Activated T-cell treated with anti-CD3 and anti-CD28 coated beads for 4 hours (primary cell): Measurements from ENCODE around the gene PPP2R5C.
"Not testable (repeated sequence)": the region's sequence is repeated elsewhere in the genome, so short reads cannot be mapped to it uniquely, and the experiment has no call there.

Experiments used
- DNase-seq: peaks from one replicate; pipeline ENCODE4 v3.0.0-alpha.2; 2020

PPP2R5C gene

DNA sequence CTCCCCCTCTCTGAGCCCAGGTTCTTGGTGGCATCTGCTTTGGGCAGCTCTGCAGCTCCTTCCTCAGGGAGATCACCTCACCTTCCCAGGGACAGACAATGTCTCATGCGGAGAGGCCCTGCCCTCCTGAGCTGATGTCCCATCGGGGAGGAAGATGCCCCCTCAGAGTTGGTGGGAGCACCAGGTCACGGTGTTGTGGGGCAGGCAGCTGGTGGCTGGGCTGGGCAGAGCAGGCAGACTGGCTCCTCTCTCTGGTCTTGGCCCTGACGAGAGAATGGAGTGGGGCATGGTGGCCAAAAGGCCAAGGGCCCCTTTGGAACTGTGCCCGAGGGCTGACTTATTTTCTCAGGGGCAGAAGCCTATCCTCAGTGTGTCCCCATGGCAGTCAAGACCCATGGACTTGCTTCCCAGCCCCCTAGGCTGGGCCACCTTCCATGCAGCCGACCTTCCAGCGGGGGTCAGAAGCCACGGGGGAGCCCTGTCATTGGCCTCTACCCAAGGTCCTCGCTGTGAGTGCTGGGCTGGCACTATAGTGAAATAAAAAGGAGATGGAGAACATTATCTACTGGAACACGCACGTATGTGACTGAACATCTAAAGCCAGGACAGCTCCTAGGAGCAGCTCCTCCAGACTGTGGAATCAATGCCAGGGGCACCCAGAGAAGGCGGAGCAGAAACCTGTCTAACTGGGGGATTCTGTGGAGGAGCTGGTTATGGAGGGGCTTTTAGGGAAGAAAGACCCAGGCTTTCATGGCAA lies 21.9 kb downstream of the PPP2R5C start:
- DNase-seq, result no peak

- no peak for DNase-seq
These were observed 23.1 kb downstream of the PPP2R5C start for GRCh38 chr14:101784631-101785030.

- no peak for DNase-seq
These were observed 26.6 kb downstream of the PPP2R5C start for GRCh38 chr14:101788016-101788635.

- DNase-seq, result no peak
These were observed 27.7 kb downstream of the PPP2R5C start for GRCh38 chr14:101789222-101789621.

DNA sequence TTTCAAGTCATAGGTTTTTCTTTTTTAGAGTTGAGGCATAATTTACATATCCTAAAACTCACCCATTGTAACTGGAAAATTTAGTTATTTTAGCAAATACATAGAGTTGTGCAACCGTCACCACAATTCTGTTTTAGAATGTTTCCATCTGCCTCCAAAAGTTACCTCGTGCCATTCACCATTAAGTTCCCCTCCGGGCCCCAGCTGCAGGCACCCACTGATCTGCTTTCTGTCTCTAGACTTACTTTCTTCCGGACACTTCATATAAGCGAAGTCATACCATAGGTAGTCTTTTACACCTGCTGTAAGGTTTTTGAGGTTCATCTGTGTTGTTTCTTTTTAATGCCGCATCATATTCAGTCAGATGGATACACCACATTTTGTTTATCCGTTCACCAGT lies 28.7 kb downstream of the PPP2R5C start:
- no peak for DNase-seq

DNA sequence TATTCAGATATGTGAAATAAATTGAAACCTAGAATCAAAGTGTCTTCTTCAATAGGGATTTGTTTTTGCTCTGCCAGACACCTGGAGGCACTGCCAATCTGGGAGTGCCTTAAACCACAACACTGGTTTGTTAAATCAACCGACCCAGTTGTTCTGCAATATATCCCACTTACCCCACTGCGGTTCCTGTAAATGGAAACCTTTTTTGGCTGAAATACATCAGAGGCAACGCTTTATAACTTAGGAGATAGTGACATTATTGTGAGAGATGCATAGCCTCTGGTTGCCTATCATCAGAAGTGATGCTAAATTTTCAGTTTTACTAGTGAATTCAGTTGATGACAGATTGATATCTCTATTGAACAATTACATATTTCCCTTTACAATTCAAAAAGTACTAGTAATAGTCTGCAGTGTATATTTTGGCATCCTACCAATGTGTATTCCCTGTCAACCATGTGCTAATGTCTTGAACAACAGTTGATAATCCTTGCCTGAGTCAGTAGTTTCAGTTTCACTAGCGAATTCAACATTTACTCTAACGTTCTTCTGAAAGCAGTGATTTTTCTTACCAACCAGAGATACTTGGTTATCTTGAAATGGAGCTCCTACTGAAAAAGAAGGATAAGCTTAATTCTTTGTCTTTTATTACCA lies 30.5 kb downstream of the PPP2R5C start:
- DNase-seq, result no peak

DNA sequence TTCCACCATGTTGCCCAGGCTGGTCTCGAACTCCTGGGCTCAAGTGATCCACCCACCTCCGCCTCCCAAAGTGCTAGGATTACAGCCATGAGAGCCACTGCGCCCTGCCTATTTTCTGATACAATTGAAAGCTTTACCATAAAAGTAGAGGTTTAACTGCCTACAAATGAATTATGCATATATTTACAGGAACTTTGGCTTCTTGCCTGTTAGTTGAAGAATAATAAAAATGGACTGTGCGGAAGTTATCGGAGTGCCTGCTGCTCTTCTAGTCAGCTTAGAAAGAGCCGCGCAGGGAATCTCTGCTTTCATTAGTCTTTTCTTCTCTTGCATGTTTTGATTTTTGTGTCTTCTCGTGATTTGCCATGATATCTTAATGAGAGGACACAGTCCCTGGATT lies 34.5 kb downstream of the PPP2R5C start:
- DNase-seq, result no peak

GRCh38 chr14:101796479-101796878 lies 35.0 kb downstream of the PPP2R5C start:
- DNase-seq, result no peak

- DNase-seq, result no peak
These were observed 36.3 kb downstream of the PPP2R5C start for GRCh38 chr14:101797856-101798255.

- DNase-seq, result not testable (repeated sequence)
These were observed 42.9 kb downstream of the PPP2R5C start for GRCh38 chr14:101804373-101804772.

DNA sequence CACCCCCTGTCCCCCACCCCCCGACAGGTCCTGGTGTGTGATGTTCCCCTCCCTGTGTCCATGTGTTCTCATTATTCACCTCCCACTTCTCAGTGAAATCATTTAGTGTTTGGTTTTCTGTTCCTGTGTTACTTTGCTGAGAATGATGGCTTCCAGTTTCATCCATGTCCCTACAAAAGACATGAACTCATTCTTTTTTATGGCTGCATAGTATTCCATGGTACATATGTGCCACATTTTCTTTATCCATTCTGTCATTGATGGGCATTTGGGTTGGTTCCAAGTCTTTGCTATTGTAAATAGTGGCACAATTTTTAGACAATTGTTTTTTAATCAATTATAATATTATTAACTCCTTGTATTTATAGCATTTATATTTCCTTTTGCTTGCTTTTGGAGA lies 44.7 kb downstream of the PPP2R5C start:
- DNase-seq, result not testable (repeated sequence)

- no peak for DNase-seq
These were observed 46.6 kb downstream of the PPP2R5C start for GRCh38 chr14:101808020-101808641.

- no peak for DNase-seq
These were observed 47.6 kb downstream of the PPP2R5C start for GRCh38 chr14:101808894-101809670.

GRCh38 chr14:101809671-101810514 lies 48.4 kb downstream of the PPP2R5C start:
- peak; percentile 68 for DNase-seq

GRCh38 chr14:101810897-101811621 lies 49.5 kb downstream of the PPP2R5C start:
- no peak for DNase-seq

DNA sequence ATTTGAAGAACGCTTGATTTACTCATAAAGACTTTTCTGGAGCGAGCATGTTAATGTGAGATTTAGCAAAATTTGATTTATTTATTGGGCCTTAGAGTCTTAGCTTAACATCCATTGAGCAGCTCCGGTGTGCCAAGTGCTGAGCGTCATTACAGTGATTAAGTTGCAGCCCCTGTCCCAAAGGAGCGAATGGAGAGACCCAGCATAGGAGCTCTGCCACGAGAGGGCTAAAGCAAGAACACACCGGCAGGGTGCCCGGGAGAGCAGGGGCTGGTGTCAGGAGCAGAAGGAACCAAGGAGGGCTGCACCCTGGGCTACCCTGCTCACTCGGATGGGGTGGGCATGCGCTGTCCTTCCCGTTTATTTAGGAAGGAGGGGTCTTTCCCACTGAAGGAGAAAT lies 50.6 kb downstream of the PPP2R5C start:
- DNase-seq, result no peak

DNA sequence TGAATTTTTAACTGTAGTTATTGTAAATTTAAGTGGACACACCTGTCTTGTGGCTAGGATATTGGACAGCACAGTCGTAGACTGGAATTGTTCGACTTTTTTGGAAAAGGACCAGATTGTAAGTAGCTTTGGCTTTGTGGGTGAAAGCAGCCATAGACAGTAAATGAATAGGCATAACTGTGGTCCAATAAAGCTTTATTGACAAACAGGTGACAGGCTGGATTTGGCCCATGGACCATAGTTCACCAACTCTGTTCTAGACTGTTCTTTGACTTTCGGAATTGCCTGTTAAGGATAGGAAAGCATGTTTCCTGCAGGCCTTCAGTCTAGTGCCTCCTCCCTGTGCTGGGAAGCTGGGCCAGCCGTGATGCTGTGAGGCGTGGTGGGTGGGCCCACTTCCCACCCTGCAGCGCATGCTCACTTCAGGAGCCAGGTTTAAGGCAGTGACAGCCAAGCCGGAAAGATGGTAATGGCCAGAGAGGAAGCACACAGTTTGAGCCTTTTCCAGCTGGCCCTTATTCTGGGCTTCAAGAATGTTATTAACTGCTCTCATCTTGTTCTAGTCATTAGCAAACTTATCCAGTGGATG lies 51.8 kb downstream of the PPP2R5C start:
- no peak for DNase-seq

DNA sequence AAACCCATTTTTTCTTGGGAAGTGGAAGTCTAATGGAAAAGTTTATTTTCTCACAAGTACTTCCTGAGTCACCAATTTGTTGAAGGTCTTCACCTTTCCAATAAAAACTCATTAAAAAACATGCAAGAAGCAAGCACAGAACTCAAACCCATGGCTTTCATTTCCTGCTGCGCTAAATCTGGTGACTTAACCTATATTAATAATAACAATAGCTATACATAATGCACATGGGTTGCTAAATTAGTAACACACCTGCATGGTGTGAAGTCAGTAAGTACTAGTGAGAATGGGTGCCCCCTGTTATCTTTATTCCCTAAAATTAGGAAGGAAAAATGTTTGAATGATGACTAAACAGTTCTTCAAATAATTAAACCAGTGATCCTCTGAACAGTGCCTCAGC lies 52.3 kb downstream of the PPP2R5C start:
- no peak for DNase-seq

DNA sequence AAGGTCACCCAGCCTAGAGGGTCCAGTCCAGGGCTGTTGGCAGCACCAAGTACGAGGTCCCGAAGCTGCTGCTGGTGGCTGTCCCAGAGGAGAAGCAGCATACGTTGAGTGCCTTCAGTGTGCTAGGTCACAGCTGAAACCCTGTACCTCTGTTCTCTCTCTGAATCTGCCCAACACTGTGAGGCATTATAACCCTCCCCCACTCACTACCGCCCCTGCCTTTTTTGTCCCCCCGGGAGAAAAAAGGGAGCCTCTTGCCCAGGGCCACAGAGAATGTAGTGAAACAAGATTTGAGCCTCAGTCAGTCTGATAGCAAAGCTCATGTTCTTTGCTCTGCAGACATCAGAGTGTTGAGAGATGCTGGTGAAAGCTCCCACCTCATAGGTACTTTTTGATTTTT lies 53.4 kb downstream of the PPP2R5C start:
- DNase-seq, result no peak

DNA sequence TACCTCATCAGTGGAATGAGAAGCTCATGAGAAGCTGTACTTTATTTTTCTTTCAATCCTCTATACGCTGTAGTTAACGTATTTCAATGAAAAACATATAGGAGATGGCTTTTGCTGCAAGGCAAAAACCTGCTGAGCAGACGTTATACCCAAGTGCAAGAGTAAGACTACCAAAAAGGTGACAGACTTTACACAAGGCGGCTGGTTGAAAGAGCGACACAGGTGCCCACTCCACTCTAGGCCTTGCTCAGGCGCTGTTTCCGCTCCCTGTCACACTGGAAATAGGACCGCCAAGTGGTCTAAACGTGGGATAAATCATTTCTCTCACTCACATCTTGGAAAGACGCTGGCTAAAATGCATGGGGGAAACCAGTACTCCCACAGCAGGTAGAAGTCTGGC lies 54.5 kb downstream of the PPP2R5C start:
- no peak for DNase-seq

DNA sequence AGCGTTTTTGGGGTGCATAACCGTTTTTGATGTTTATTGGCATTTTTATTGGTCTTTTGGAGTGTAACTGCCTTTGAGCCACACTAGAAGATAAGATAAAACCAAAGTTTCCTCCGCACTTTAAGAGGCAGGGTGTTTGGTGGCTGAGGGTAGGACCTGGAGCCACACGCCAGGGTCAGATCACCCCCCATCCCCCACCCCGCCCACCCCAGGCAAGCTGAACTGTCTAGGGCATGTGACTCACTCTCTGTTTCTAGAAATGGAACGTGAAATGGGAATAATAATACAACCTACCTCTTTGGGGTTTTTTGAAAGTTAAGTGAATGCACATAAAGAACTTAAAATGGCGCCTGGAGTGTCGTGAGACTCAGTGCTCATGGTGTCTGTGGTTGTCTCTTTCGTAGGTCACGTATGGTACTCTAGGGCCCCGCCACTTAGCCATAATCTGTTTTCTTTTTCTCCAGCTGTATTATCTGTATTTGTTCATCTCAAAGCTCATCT lies 56.0 kb downstream of the PPP2R5C start:
- DNase-seq, result no peak
